Measurements from ENCODE around the gene SP3.

The SP3 gene

DNA sequence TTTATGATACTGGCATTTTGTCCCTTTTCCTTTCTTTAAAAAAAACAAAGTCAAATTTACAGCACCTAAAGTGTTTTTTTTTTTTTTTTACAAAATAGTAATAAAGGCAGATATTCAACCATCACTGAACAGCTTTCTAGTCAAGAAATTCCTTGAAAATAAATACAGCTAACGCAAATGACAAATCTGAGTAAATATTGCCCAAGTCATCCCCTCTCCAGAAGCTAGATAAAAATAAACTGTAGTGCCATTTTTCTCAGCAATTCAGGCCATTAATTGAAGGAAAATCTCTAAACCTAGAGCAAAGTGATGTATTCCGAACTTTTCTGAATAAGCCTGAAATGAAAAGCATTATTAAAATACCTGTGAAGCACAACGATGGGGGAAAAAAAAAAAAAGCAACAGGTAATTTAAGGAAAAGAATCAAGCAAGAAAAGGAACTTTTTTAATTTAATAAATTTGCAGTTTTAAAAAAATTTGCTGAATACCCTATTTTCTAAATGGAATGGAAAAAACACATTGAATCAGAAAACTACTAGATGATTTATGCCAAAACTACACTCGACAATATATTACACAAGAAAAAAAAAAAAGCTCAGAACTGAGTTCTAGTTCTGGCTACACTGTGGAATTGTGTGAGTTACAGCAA is 6.9 kb downstream of the SP3 start:
- H3K36me3 ChIP-seq (ENCODE audit: insufficient read depth, low read length), result peaks cover 70% of the 10 kb centered on the region
- no peak for DNase-seq
- peaks cover 57% of the 10 kb centered on the region for H4K20me1 ChIP-seq (ENCODE audit: insufficient read depth, low read length)
- peaks cover 100% of the 10 kb centered on the region for H3K79me2 ChIP-seq (ENCODE audit: insufficient read depth, low read length)
- H3K9me3 ChIP-seq (ENCODE audit: insufficient read depth, low read length, severe bottlenecking), result no peaks in the 10 kb centered on the region
- H3K4me1 ChIP-seq (ENCODE audit: insufficient read depth, low read length), result peaks cover 70% of the 10 kb centered on the region
- peak overlapping the region; percentile 64; the same call in 1 of the 2 replicates for H3K4me2 ChIP-seq (ENCODE audit: insufficient read depth, low read length)
- H2AFZ ChIP-seq (ENCODE audit: low read depth, low read length), result no peak overlapping the region
- H3K27ac ChIP-seq (ENCODE audit: low read length), result no peak overlapping the region
- no peak overlapping the region for H3K4me3 ChIP-seq (ENCODE audit: low read depth in 1 of 2, low read length in 2 of 2)
- no peak overlapping the region for H3K9ac ChIP-seq (ENCODE audit: low read depth, low read length)
- ATAC-seq (ENCODE audit: insufficient read depth, low read depth), result no peak
- no peak for TF ChIP-seq CTCF (IDR thresholded peaks at IDR 0.05; ENCODE audit: borderline replicate concordance, extremely low read depth, low read length, poor library complexity, severe bottlenecking)
- TF ChIP-seq EZH2 (IDR thresholded peaks at IDR 0.05; ENCODE audit: borderline replicate concordance, low read depth, low read length, severe bottlenecking), result no peak
- no peaks in the 10 kb centered on the region for H3K27me3 ChIP-seq (ENCODE audit: insufficient read depth, low read length, poor library complexity)

DNA sequence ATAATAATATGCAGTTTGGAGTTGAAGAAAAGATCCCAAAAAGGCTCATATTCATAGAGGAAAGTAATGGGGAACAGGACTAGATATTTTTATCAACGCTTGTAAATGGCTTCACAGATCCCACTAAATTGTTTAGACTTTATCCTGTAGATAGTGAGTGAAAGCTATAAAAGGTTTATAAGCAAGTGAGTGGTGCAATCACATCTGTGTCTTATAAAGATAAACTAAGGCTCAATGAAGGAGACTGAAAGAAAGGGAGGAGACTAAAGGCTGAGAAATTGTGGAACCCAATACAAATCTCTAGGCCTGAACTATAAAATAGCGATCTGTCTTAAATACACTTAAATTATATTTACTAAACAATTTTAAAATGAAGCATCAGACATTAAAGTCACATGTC is 7.7 kb downstream of the SP3 start:
- ATAC-seq (ENCODE audit: insufficient read depth, low read depth), result no peak
- no peak overlapping the region for H2AFZ ChIP-seq (ENCODE audit: low read depth, low read length)
- no peak overlapping the region for H3K4me3 ChIP-seq (ENCODE audit: low read depth in 1 of 2, low read length in 2 of 2)
- H3K27ac ChIP-seq (ENCODE audit: low read length), result no peak overlapping the region
- H3K27me3 ChIP-seq (ENCODE audit: insufficient read depth, low read length, poor library complexity), result no peaks in the 10 kb centered on the region
- H4K20me1 ChIP-seq (ENCODE audit: insufficient read depth, low read length), result peaks cover 65% of the 10 kb centered on the region
- peaks cover 77% of the 10 kb centered on the region for H3K4me1 ChIP-seq (ENCODE audit: insufficient read depth, low read length)
- H3K36me3 ChIP-seq (ENCODE audit: insufficient read depth, low read length), result peaks cover 75% of the 10 kb centered on the region
- H3K79me2 ChIP-seq (ENCODE audit: insufficient read depth, low read length), result peaks cover 100% of the 10 kb centered on the region
- H3K9me3 ChIP-seq (ENCODE audit: insufficient read depth, low read length, severe bottlenecking), result no peaks in the 10 kb centered on the region
- no peak overlapping the region for H3K9ac ChIP-seq (ENCODE audit: low read depth, low read length)
- peak overlapping the region; percentile 64; the same call in 1 of the 2 replicates for H3K4me2 ChIP-seq (ENCODE audit: insufficient read depth, low read length)
- DNase-seq, result no peak
- no peak for TF ChIP-seq EZH2 (IDR thresholded peaks at IDR 0.05; ENCODE audit: borderline replicate concordance, low read depth, low read length, severe bottlenecking)

GRCh38 chr2:173956454-173956853 is 8.7 kb downstream of the SP3 start:
- H3K4me2 ChIP-seq (ENCODE audit: insufficient read depth, low read length), result peak overlapping the region; percentile 64
- no peak overlapping the region for H3K9ac ChIP-seq (ENCODE audit: low read depth, low read length)
- ATAC-seq (ENCODE audit: insufficient read depth, low read depth) (no peak), DNase-seq (no peak)
- H3K4me1 ChIP-seq (ENCODE audit: insufficient read depth, low read length), result peaks cover 75% of the 10 kb centered on the region
- H3K27me3 ChIP-seq (ENCODE audit: insufficient read depth, low read length, poor library complexity), result no peaks in the 10 kb centered on the region
- no peaks in the 10 kb centered on the region for H3K9me3 ChIP-seq (ENCODE audit: insufficient read depth, low read length, severe bottlenecking)
- H4K20me1 ChIP-seq (ENCODE audit: insufficient read depth, low read length), result peaks cover 70% of the 10 kb centered on the region
- peaks cover 100% of the 10 kb centered on the region for H3K79me2 ChIP-seq (ENCODE audit: insufficient read depth, low read length)
- H3K36me3 ChIP-seq (ENCODE audit: insufficient read depth, low read length), result peaks cover 78% of the 10 kb centered on the region
- no peak overlapping the region for H3K27ac ChIP-seq (ENCODE audit: low read length)
- H2AFZ ChIP-seq (ENCODE audit: low read depth, low read length), result no peak overlapping the region
- H3K4me3 ChIP-seq (ENCODE audit: low read depth in 1 of 2, low read length in 2 of 2), result no peak overlapping the region
- TF ChIP-seq CTCF (IDR thresholded peaks at IDR 0.05; ENCODE audit: borderline replicate concordance, extremely low read depth, low read length, poor library complexity, severe bottlenecking), result no peak

- Histone ChIP-seq H3K27ac (ENCODE audit: low read length) (no peak overlapping the region), H3K27me3 (ENCODE audit: insufficient read depth, low read length, poor library complexity) (no peaks in the 10 kb centered on the region), H3K4me3 (ENCODE audit: low read depth in 1 of 2, low read length in 2 of 2) (no peak overlapping the region), H3K9ac (ENCODE audit: low read depth, low read length) (no peak overlapping the region), H3K4me2 (ENCODE audit: insufficient read depth, low read length) (peak overlapping the region; percentile 64; the same call in 1 of the 2 replicates), H3K4me1 (ENCODE audit: insufficient read depth, low read length) (peaks cover 70% of the 10 kb centered on the region), H3K36me3 (ENCODE audit: insufficient read depth, low read length) (peaks cover 75% of the 10 kb centered on the region), H3K79me2 (ENCODE audit: insufficient read depth, low read length) (peaks cover 100% of the 10 kb centered on the region), H2AFZ (ENCODE audit: low read depth, low read length) (no peak overlapping the region), H4K20me1 (ENCODE audit: insufficient read depth, low read length) (peaks cover 69% of the 10 kb centered on the region), H3K9me3 (ENCODE audit: insufficient read depth, low read length, severe bottlenecking) (no peaks in the 10 kb centered on the region)
- ATAC-seq (ENCODE audit: insufficient read depth, low read depth) (no peak), DNase-seq (no peak)
- TF ChIP-seq CTCF (IDR thresholded peaks at IDR 0.05; ENCODE audit: borderline replicate concordance, extremely low read depth, low read length, poor library complexity, severe bottlenecking) (no peak), EZH2 (IDR thresholded peaks at IDR 0.05; ENCODE audit: borderline replicate concordance, low read depth, low read length, severe bottlenecking) (no peak)
Observed at GRCh38 chr2:173955867-173956266, 9.3 kb downstream of the SP3 start.

Measured in DND-41 (cell line).